K562 (cell line): ENCODE data around the gene SLC6A9. TPM values are rescaled to one million over a fixed set of nuclear protein-coding genes. Genes with fewer than 3 reads are reported as not detected.

ENCODE experiments used
- ATF7 ChIP-seq: fragments of 450-650 bp; IDR thresholded peaks from 2 replicates; pipeline ENCODE4 v1.7.1; 2014; ENCODE audit warnings: mild to moderate bottlenecking, moderate library complexity
- CBX5 ChIP-seq: IDR thresholded peaks from 2 replicates; pipeline ENCODE4 v1.6.1; 2014; ENCODE audit warnings: low read depth, borderline replicate concordance
- DMBX1 ChIP-seq: fragments of 250-450 bp; sonication (Bioruptor Pico); IDR thresholded peaks from 2 replicates; pipeline ENCODE4 v1.8.0; 2022; ENCODE audit warnings: inconsistent platforms, mild to moderate bottlenecking, moderate library complexity, borderline replicate concordance
- HNRNPUL1 ChIP-seq: fragments of 200-400 bp; formaldehyde crosslinking; IDR thresholded peaks from 2 replicates; pipeline ENCODE4 v1.6.1; 2017; ENCODE audit warnings: low read length
- MEF2A ChIP-seq: IDR thresholded peaks from 2 replicates; pipeline ENCODE4 v1.6.1; 2011; ENCODE audit warnings: low read depth, mild to moderate bottlenecking, low read length, moderate library complexity; ENCODE audit not compliant: control insufficient read depth
- NCOA1 ChIP-seq: fragments of 450-650 bp; IDR thresholded peaks from 2 replicates; pipeline ENCODE4 v1.6.1; 2016; ENCODE audit warnings: low read depth
- NCOA2 ChIP-seq, 2 experiments: fragments of 450-650 bp; IDR thresholded peaks; 2 replicates each; pipeline ENCODE4 v1.6.1; 2018; ENCODE audit warnings: mild to moderate bottlenecking in 2 of 2, moderate library complexity in 1 of 2; ENCODE audit not compliant: partially characterized antibody in 2 of 2
- NR2C2 ChIP-seq, 2 experiments: fragments of 200-800 bp in 1 of 2; sonication (Bioruptor generic) in 1 of 2; sonication (generic) in 1 of 2; formaldehyde crosslinking in 1 of 2; IDR thresholded peaks; 2 replicates each; pipeline versions ENCODE4 v1.6.1 to v1.8.0; 2016 to 2022; ENCODE audit warnings: mild to moderate bottlenecking in 1 of 2, missing compliant biosample characterization in 1 of 2, missing genetic modification characterization in 1 of 2, missing genetic modification reagents in 1 of 2
- PHF8 ChIP-seq: fragments of 200-600 bp; sonication (generic); IDR thresholded peaks from 2 replicates; pipeline ENCODE4 v1.6.1; 2012; ENCODE audit warnings: mixed run types, mild to moderate bottlenecking, inconsistent platforms, low read length, moderate library complexity, borderline replicate concordance
- SMAD3 ChIP-seq: fragments of 450-650 bp; formaldehyde crosslinking; conservative IDR thresholded peaks from 2 replicates; pipeline ENCODE4 v1.4.0; 2020; ENCODE audit warnings: mild to moderate bottlenecking
- TRIM28 ChIP-seq: fragments of 450-650 bp; IDR thresholded peaks from 2 replicates; pipeline ENCODE4 v1.6.1; 2017
- ZBTB2 ChIP-seq: fragments of 450-650 bp; IDR thresholded peaks from 2 replicates; pipeline ENCODE4 v1.6.1; 2016; ENCODE audit warnings: antibody characterized with exemption
- ZBTB40 ChIP-seq, 2 experiments: fragments of 450-650 bp in 1 of 2; sonication (generic) in 1 of 2; formaldehyde crosslinking in 1 of 2; IDR thresholded peaks; 2 replicates each; pipeline versions ENCODE4 v1.7.1 to v1.9.0; 2016 to 2022; ENCODE audit warnings: inconsistent platforms in 1 of 2, mild to moderate bottlenecking in 1 of 2, missing genetic modification reagents in 1 of 2
- ZNF175 ChIP-seq: fragments of 200-800 bp; sonication (Bioruptor generic); IDR thresholded peaks from 2 replicates; pipeline ENCODE4 v1.6.1; 2016; ENCODE audit warnings: low read depth, mild to moderate bottlenecking, missing genetic modification characterization, missing compliant biosample characterization
- ZNF436 ChIP-seq: fragments of 250-450, 450-650 bp; sonication (Bioruptor Pico); formaldehyde crosslinking; IDR thresholded peaks from 2 replicates; pipeline ENCODE4 v1.7.0; 2020; ENCODE audit warnings: mild to moderate bottlenecking
- polyA plus RNA-seq, 8 experiments: library from polyadenylated mRNA; depleted of rRNA in 4 of 8; stranded (reverse) in 5 of 8; unstranded in 3 of 8; fragments of >200 nt; fragmentation: Nextera tagmentation in 2 of 8; fragmentation: Illumina TruSeq in 1 of 8; extraction: Ambion mirVana in 2 of 8; extraction: Trizol in 1 of 8; gene quantifications; 2 replicates each; pipeline versions ENCODE4 v1.2.1 to v1.2.3, GENCODE V29; 2011 to 2014; ENCODE audit warnings: inconsistent platforms in 1 of 8, missing spikeins in 1 of 8
- total RNA-seq, 7 experiments: library from RNA; depleted of rRNA in 6 of 7; stranded (reverse); fragments of >200 nt in 6 of 7; fragmentation: Illumina TruSeq in 2 of 7; extraction: Trizol in 2 of 7; gene quantifications; 2 replicates each; pipeline versions ENCODE4 v1.2.1 to v1.2.3, GENCODE V29; 2011 to 2021; ENCODE audit warnings: low replicate concordance in 1 of 7

Gene SLC6A9
- total and polyA plus RNA-seq, 9 of the 15 experiments (the other 6 are each of a cell fraction or from before 2014, with no cell fraction given): 0.17 to 18.7 (median 2.9) TPM

GRCh38 chr1:44029260-44029910, 1.9 kb downstream of the SLC6A9 start (continued):
- TF ChIP-seq ZBTB40 (IDR thresholded peaks at IDR 0.05) (peak; percentile 71; the same call in 1 of the 2 replicates), ZBTB40 (CRISPR knock-in tag; IDR thresholded peaks at IDR 0.05) (no peak), ZBTB2 (peak; percentile 79), TRIM28 (no peak), ATF7 (no peak), NCOA2 (IDR thresholded peaks at IDR 0.05; ENCODE audit: partially characterized antibody in 2 of 2) (no peak), SMAD3 (CRISPR knock-in tag) (no peak), NR2C2 (CRISPR knock-in tag; IDR thresholded peaks at IDR 0.05) (no peak; the same call in 1 of the 2 replicates), NR2C2 (tag; IDR thresholded peaks at IDR 0.05) (no peak), HNRNPUL1 (no peak), ZNF175 (CRISPR knock-in tag) (no peak), ZNF436 (CRISPR knock-in tag) (no peak), DMBX1 (CRISPR knock-in tag) (no peak), MEF2A (no peak), CBX5 (no peak), NCOA1 (0 out of 2 replicates have a peak, but pooled peaks have one; percentile 26), PHF8 (no peak)
